HCT116 (cell line): ENCODE results near the gene POLR2H. TPM values are rescaled to one million over a fixed set of nuclear protein-coding genes. Genes with fewer than 3 reads are reported as not detected.
A peak's percentile ranks its signal among the peaks of the same experiment; 100 is the strongest.

Experiments used
- ATAC-seq: fragments of 200-7000 bp; cut with Tn5 transposase; 2 replicates; pipeline ENCODE4 v1.9.1; 2020; ENCODE audit warnings: mild to moderate bottlenecking, moderate library complexity
- BruUV-seq: library from RNA; stranded (reverse); fragments of 400-500 nt; replicated peaks from 2 replicates; lab custom pipeline; 2021; lab: Mats Ljungman, UMichigan
- CTCF ChIA-PET: fragments of 300-600 bp; sonication (Branson Sonifier 250); formaldehyde crosslinking; loops from one replicate; lab custom pipeline; 2021; ENCODE audit warnings: antibody characterized with exemption; lab: Charles Lee
- POLR2A ChIA-PET: fragments of 300-600, 350-600 bp; sonication (Branson Sonifier 250); formaldehyde crosslinking; loops from one replicate; lab custom pipeline; 2021; ENCODE audit warnings: antibody characterized with exemption; lab: Charles Lee
- RAD21 ChIA-PET, 2 experiments: fragments of 300-600 bp; sonication (Branson Sonifier 250); formaldehyde crosslinking; loops; one replicate each; lab custom pipeline; 2023; ENCODE audit warnings: low total read pairs in 2 of 2; ENCODE audit not compliant: uncharacterized antibody in 2 of 2, unreplicated experiment in 2 of 2, low non-redundant PET in 1 of 2; lab: Charles Lee
- DNase-seq: peaks from one replicate; pipeline ENCODE4 v3.0.0-alpha.2; 2010; ENCODE audit warnings: low read depth, low spot score
- H2AFZ ChIP-seq: fragments of 200-600 bp; shearing (Covaris generic), sonication (generic); 2 replicates; pipeline ENCODE4 v1.6.1; 2017; ENCODE audit warnings: low read depth, mixed run types, mixed read lengths, antibody characterized with exemption, low read length; ENCODE audit not compliant: poor library complexity, severe bottlenecking
- H3K27ac ChIP-seq: 2 replicates; pipeline ENCODE4 v1.5.1; 2012; ENCODE audit warnings: low read depth, low read length
- H3K27me3 ChIP-seq: fragments of 200-600 bp; sonication (generic); 2 replicates; pipeline ENCODE4 v1.6.1; 2016; ENCODE audit warnings: mixed run types, low read length, mixed read lengths; ENCODE audit not compliant: insufficient read depth
- H3K36me3 ChIP-seq, 2 experiments: fragments of 200-500 bp in 1 of 2; fragments of 200-600 bp in 1 of 2; sonication (Bioruptor generic) in 1 of 2; sonication (generic) in 1 of 2; 2 replicates each; pipeline versions ENCODE4 v1.5.1 to v1.6.1; 2014 to 2016; ENCODE audit warnings: low read length in 2 of 2, inconsistent platforms in 1 of 2, mixed read lengths in 1 of 2, mixed run types in 1 of 2; ENCODE audit not compliant: insufficient read depth in 2 of 2, control insufficient read depth in 1 of 2
- H3K4me1 ChIP-seq, 2 experiments: fragments of 200-600 bp in 1 of 2; sonication (generic) in 1 of 2; 2 replicates each; pipeline versions ENCODE4 v1.5.1 to v1.6.1; 2012 to 2017; ENCODE audit warnings: low read length in 2 of 2, inconsistent platforms in 1 of 2, mild to moderate bottlenecking in 1 of 2, mixed read lengths in 1 of 2, mixed run types in 1 of 2, moderate library complexity in 1 of 2; ENCODE audit not compliant: insufficient read depth in 2 of 2, control insufficient read depth in 1 of 2
- H3K4me2 ChIP-seq: fragments of 200-600 bp; sonication (generic); 2 replicates; pipeline ENCODE4 v1.6.1; 2017; ENCODE audit warnings: mixed run types, low read length, mixed read lengths
- H3K4me3 ChIP-seq, 2 experiments: fragments of 200-600 bp in 1 of 2; sonication (generic) in 1 of 2; replicated peaks in 1 of 2; 2 replicates each; pipeline ENCODE4 v1.5.1; 2011 to 2016; ENCODE audit warnings: low read length in 2 of 2, control low read depth in 1 of 2, low read depth in 1 of 2, mild to moderate bottlenecking in 1 of 2, mixed read lengths in 1 of 2, mixed run types in 1 of 2
- H3K79me2 ChIP-seq: fragments of 200-600 bp; sonication (generic); 2 replicates; pipeline ENCODE4 v1.6.1; 2017; ENCODE audit warnings: mild to moderate bottlenecking, mixed run types, low read length, moderate library complexity, mixed read lengths; ENCODE audit not compliant: insufficient read depth
- H3K9ac ChIP-seq: fragments of 200-600 bp; sonication (generic); 2 replicates; pipeline ENCODE4 v1.6.1; 2016; ENCODE audit warnings: low read length, mixed read lengths
- H3K9me2 ChIP-seq: fragments of 200-600 bp; sonication (generic), shearing (Covaris generic); 2 replicates; pipeline ENCODE4 v1.6.1; 2017; ENCODE audit warnings: mixed run types, mild to moderate bottlenecking, moderate library complexity; ENCODE audit not compliant: insufficient read depth
- H3K9me3 ChIP-seq, 2 experiments: fragments of 200-500 bp in 1 of 2; fragments of 200-600 bp in 1 of 2; sonication (Bioruptor generic) in 1 of 2; sonication (generic) in 1 of 2; 2 replicates each; pipeline ENCODE4 v1.6.1; 2014 to 2017; ENCODE audit warnings: low read length in 2 of 2, mixed read lengths in 2 of 2, inconsistent platforms in 1 of 2, low read depth in 1 of 2, mild to moderate bottlenecking in 1 of 2, mixed run types in 1 of 2, moderate library complexity in 1 of 2; ENCODE audit not compliant: control insufficient read depth in 1 of 2, insufficient read depth in 1 of 2
- H4K20me1 ChIP-seq: fragments of 200-600 bp; sonication (generic), shearing (Covaris generic); 2 replicates; pipeline ENCODE4 v1.6.1; 2017; ENCODE audit warnings: mixed run types, mild to moderate bottlenecking, moderate library complexity; ENCODE audit not compliant: insufficient read depth
- CBX3 ChIP-seq: IDR thresholded peaks from 2 replicates; pipeline ENCODE4 v1.6.1; 2012; ENCODE audit warnings: low read depth
- CTCF ChIP-seq, 3 experiments: fragments of 200-600 bp in 1 of 3; sonication (generic) in 1 of 3; IDR thresholded peaks in 2 of 3; conservative IDR thresholded peaks in 1 of 3; 2 replicates each; pipeline ENCODE4 v1.5.1; 2012 to 2017; ENCODE audit warnings: low read depth in 2 of 3, low read length in 2 of 3, antibody characterized with exemption in 1 of 3, borderline replicate concordance in 1 of 3, control low read depth in 1 of 3, mild to moderate bottlenecking in 1 of 3, mixed read lengths in 1 of 3, mixed run types in 1 of 3, moderate library complexity in 1 of 3; ENCODE audit not compliant: insufficient read depth in 1 of 3
- FOSL1 ChIP-seq: IDR thresholded peaks from 2 replicates; pipeline ENCODE4 v1.6.1; 2012; ENCODE audit warnings: low read depth
- POLR2AphosphoS5 ChIP-seq: IDR thresholded peaks from 2 replicates; pipeline ENCODE4 v1.6.1; 2011; ENCODE audit warnings: mild to moderate bottlenecking, low read depth, low read length, moderate library complexity
- YY1 ChIP-seq: IDR thresholded peaks from 2 replicates; pipeline ENCODE4 v1.6.1; 2011; ENCODE audit warnings: low read length, low read depth, moderate library complexity, mild to moderate bottlenecking; ENCODE audit not compliant: insufficient replicate concordance; ENCODE audit errors: extremely low read depth
- intact Hi-C: fragments of 100-400 bp; cut with micrococcal nuclease; formaldehyde crosslinking; loops from 2 replicates; pipeline ENCODE4 v1.10.0; 2022
- total RNA-seq: library from RNA; stranded (reverse); gene quantifications from one replicate; pipeline ENCODE4 v1.2.1, GENCODE V29; 2021; ENCODE audit not compliant: unreplicated experiment

POLR2H gene
- total RNA-seq, 1 experiment from 2014 or later, result 156 TPM

DNA sequence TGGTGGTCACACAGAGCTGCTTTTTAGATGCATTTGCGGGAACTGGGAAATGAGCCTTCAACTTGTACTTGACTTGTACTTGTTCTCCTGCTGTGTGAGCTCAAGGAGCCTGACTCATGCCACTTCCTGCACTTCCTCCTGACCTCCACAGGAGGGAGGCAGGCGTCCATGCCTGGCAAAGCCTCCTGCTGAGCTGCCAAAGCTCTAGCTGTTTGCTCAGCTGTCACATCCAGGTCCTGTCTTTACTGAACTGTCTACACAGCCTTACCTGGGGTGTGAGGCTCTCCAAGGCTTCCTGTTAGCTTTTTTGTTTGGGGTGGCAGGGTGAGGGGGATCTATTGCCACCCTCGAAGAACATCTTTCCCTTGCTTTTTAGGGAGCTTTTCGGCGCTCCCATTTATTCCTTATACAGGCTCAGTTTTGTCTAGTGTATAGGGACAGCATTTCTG, 10.1 kb downstream of the POLR2H start:
- CTCF ChIA-PET, result interaction anchor here (0.6 to 6.1 kb wide), 27 partner anchors 9 to 476 kb away, joined by 3 to 152 read pairs (median 5); partner anchors contain the start of gene CHRD
- RAD21 ChIA-PET, result interaction anchor here (0.5 to 2.2 kb wide), 13 partner anchors 9 to 189 kb away, joined by 3 to 19 read pairs (median 5); partner anchors contain the start of genes EPHB3 (in 1 of the 2) and POLR2H (in 1 of the 2)

More for the DNA sequence above, 10.1 kb downstream of the POLR2H start:
- no TSS peak for BruUV-seq
- Histone ChIP-seq H3K4me1 (peaks cover 5 to 23% of the 10 kb centered on the region in 2 experiments; a peak in 3 of 4 replicates), H3K4me2 (peak overlapping the region; percentile 20; the same call in 1 of the 2 replicates), H3K9me3 (no peaks in the 10 kb centered on the region), H3K27me3 (no peaks in the 10 kb centered on the region), H3K9me2 (no peaks in the 10 kb centered on the region), H3K4me3 (no peak overlapping the region), H3K27ac (peak overlapping the region; percentile 4; the same call in 1 of the 2 replicates), H3K36me3 (peaks cover 18 to 27% of the 10 kb centered on the region in 2 experiments; a peak in 3 of 4 replicates), H4K20me1 (peaks cover 5% of the 10 kb centered on the region; the same call in 1 of the 2 replicates), H3K79me2 (peaks cover 5% of the 10 kb centered on the region), H2AFZ (no peak overlapping the region), H3K9ac (no peak overlapping the region)
- intact Hi-C loops, result loop anchor here (1.0 to 10.0 kb wide), 5 partner anchors 47 to 403 kb away; no protein-coding TSS in a partner anchor
- POLR2A ChIA-PET, result interaction anchor here (0.6 to 1.6 kb wide), 8 partner anchors 9 to 189 kb away, joined by 3 to 13 read pairs (median 4); no protein-coding TSS in a partner anchor
- ATAC-seq (peak; percentile 93), DNase-seq (peak; percentile 73)
- TF ChIP-seq CTCF (IDR thresholded peaks at IDR 0.05 in 2 of 3, conservative IDR thresholded peaks at IDR 0.05 in 1 of 3; ENCODE audit: borderline replicate concordance in 1 of 3, insufficient read depth in 1 of 3, low read depth in 2 of 3, low read length in 2 of 3), result peak in 2 of 3 experiments; percentile 95 to 98; a peak in 4 of 6 replicates
- TF ChIP-seq CBX3, result no peak
- peak; percentile 41 for TF ChIP-seq POLR2AphosphoS5
- TF ChIP-seq FOSL1, result no peak
- peak; percentile 27 for TF ChIP-seq YY1
